Activated CD8-positive, alpha-beta T cell treated with anti-CD3 and anti-CD28 coated beads, Interleukin-2, amount 10 ng/mL, durations not matched to agents 7 days and 5 days (primary cell): ENCODE data around the gene ARHGAP21. TPM values are rescaled to one million over a fixed set of nuclear protein-coding genes. Genes with fewer than 3 reads are reported as not detected.
"Not testable (repeated sequence)": the region's sequence is repeated elsewhere in the genome, so short reads cannot be mapped to it uniquely, and the experiment has no call there.

Source experiments
- ATAC-seq: fragments of 150-1000 bp; cut with Tn5 transposase; one replicate; pipeline ENCODE4 v1.10.0; 2021; ENCODE audit warnings: moderate library complexity
- CTCF ChIA-PET: fragments of 350-600 bp; sonication (Branson Sonifier 250); formaldehyde crosslinking; loops from one replicate; lab custom pipeline; 2021; ENCODE audit warnings: antibody characterized with exemption; lab: Charles Lee
- POLR2A ChIA-PET: fragments of 350-600 bp; sonication (Branson Sonifier 250); formaldehyde crosslinking; loops from one replicate; lab custom pipeline; 2021; ENCODE audit warnings: antibody characterized with exemption; lab: Charles Lee
- DNase-seq: peaks from one replicate; pipeline ENCODE4 v3.0.0-alpha.2; 2020
- H3K27ac Mint-ChIP-seq: one replicate; pipeline ENCODE4 v1.8.0; 2021; ENCODE audit warnings: mild to moderate bottlenecking, mixed read lengths
- H3K27me3 Mint-ChIP-seq: one replicate; pipeline ENCODE4 v1.8.0; 2021; ENCODE audit warnings: low read depth, mixed read lengths
- H3K36me3 Mint-ChIP-seq: one replicate; pipeline ENCODE4 v1.8.0; 2021; ENCODE audit warnings: low read depth, mixed read lengths
- H3K4me1 Mint-ChIP-seq: one replicate; pipeline ENCODE4 v1.8.0; 2021; ENCODE audit warnings: low read depth, mixed read lengths
- H3K4me3 Mint-ChIP-seq: one replicate; pipeline ENCODE4 v1.8.0; 2021; ENCODE audit warnings: mild to moderate bottlenecking, mixed read lengths
- H3K9me3 Mint-ChIP-seq: one replicate; pipeline ENCODE4 v1.8.0; 2022; ENCODE audit warnings: mixed read lengths; ENCODE audit not compliant: insufficient read depth
- total RNA-seq, 2 experiments: library from RNA; stranded (reverse); gene quantifications; one replicate each; pipeline ENCODE4 v1.2.3, GENCODE V29; 2021

ARHGAP21 gene
- 10 to 100 TPM; 26.3 to 28.1 TPM for total RNA-seq

DNA sequence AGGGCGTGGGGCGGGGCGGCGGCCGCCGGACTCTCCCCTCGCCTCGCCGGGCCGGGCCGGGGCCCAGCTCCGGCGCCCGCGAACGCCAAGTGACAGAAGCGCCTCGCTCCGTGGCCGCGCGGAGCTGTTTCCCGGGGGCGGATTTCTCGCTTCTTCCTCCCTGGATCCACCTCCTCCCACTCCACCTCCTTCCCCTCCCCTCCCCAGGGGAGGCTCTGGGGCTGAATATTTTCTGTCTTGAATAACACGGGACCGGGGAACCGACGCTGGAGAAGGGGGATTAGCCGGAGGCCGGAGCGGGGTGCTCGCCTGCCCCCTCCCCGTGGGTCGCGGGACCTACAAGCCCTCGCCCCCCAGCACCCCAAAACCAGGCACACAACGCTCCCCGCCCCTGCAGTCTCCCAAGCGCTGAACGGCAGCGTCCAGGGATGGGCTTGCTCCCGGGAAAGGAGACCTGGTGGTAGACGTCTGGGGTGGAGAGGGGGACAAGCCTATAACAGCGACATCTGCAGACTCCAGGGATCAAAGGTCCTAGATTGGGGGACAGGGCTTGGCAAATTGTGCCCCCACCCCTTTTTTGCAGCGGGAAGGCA, at the start of gene ARHGAP21:
TSS of gene ARHGAP21 (minus strand) at position 100 of the 593 bp plus-strand sequence. CDS start 1,988 bp downstream, outside the sequence.
- ATAC-seq (peak; percentile 26), DNase-seq (peak; percentile 55)

DNA sequence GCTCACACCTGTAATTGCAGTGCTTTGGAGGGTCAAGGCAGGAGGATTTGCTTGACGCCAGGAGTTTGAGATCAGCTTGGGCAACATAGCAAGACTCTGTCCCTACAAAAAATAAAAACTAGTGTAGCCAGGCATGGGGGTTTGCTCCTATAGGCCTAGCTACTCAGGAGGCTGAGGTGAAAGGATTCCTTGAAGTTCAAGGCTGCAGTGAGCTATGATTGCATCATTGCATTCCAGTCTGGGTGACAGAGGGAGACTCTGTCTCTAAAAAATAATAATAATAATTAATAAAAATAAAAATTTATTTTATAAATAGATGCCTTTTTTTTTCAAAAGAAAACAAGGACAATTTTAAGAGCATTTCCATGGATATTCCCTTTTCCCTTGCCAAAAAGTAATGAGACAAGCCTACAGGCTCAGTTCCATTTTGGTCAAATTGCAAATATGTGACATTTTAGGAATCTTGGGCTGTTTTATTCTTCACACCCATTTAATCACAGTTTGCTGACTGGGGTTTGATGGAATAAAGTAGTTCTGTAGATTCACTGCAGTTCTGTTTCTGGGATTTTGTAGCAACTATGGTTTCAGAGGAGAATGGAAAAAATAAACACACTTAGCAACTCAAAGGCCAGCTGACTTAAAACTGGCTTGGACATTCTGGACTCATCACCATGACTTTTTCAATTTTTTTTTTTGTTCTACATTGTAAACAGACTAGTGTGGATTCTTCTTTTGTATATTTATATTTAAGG, 48.4 kb upstream of the ARHGAP21 start:
- ATAC-seq (no peak), DNase-seq (no peak)
- Mint-ChIP-seq H3K9me3 (no peaks in the 10 kb centered on the region), H3K27me3 (no peaks in the 10 kb centered on the region), H3K27ac (no peak overlapping the region), H3K4me1 (no peaks in the 10 kb centered on the region), H3K36me3 (no peaks in the 10 kb centered on the region), H3K4me3 (no peak overlapping the region)
- CTCF ChIA-PET: no interaction called here
- POLR2A ChIA-PET: no interaction called here

More for the DNA sequence above, at the start of gene ARHGAP21:
- Mint-ChIP-seq H3K9me3 (no peaks in the 10 kb centered on the region), H3K4me1 (peaks cover 37% of the 10 kb centered on the region), H3K36me3 (peaks cover 13% of the 10 kb centered on the region), H3K4me3 (peak within 1 kb of the TSS; percentile 89), H3K27me3 (no peaks in the 10 kb centered on the region), H3K27ac (peak within 1 kb of the TSS; percentile 91)
- ChIA-PET POLR2A (interaction anchor here (1.3 kb wide), 1 partner anchor 16 kb away, joined by 5 read pairs; no protein-coding TSS in a partner anchor), CTCF (interaction anchor here (0.6 to 2.4 kb wide), 5 partner anchors 18 to 231 kb away, joined by 3 to 9 read pairs (median 4); no protein-coding TSS in a partner anchor)

GRCh38 chr10:24764991-24765390, 41.3 kb upstream of the ARHGAP21 start:
- CTCF ChIA-PET, POLR2A ChIA-PET, H3K27me3 Mint-ChIP-seq, H3K36me3 Mint-ChIP-seq, H3K4me1 Mint-ChIP-seq, DNase-seq, H3K27ac Mint-ChIP-seq, H3K4me3 Mint-ChIP-seq, ATAC-seq: not testable (repeated sequence)
- H3K9me3 Mint-ChIP-seq: peaks cover 14% of the 10 kb centered on the region

DNA sequence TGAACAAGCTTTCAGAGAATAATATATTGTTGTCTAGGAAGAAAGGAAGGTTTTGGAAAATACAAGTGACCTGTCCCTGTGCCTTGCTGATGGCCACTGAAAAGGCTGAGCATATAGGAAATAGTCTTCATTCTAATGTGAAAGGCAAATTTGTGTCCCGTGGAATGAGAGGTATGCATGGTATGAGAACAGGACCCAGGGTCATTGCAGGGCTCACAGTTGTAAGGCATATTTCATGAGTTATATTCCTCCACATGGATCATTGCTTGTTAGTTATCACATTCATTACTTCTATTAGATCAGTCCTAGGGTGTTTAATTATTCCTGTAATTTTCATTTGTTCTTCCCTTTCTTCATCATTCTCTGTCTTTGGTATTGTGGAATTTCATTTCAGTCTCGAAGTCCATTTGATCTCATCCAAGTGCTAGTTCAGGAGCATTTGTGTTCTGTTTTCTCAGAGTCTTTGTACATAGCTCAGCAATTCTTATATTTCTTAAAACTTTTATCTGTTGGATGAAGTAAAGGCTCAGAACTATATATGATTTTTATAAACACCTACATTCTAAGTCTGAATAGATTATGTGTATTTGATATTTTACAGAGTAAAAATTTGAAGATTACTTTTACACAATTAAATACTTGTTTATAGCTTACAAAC, 39.4 kb upstream of the ARHGAP21 start:
- H3K4me1 Mint-ChIP-seq: peaks cover 3% of the 10 kb centered on the region
- CTCF ChIA-PET: no interaction called here
- DNase-seq: no peak
- no peak overlapping the region for H3K4me3 Mint-ChIP-seq
- POLR2A ChIA-PET: interaction anchor here (0.6 kb wide), 1 partner anchor 159 kb away, joined by 3 read pairs; no protein-coding TSS in a partner anchor
- peaks cover 14% of the 10 kb centered on the region for H3K9me3 Mint-ChIP-seq
- ATAC-seq: no peak
- H3K36me3 Mint-ChIP-seq: no peaks in the 10 kb centered on the region
- no peaks in the 10 kb centered on the region for H3K27me3 Mint-ChIP-seq
- H3K27ac Mint-ChIP-seq: no peak overlapping the region

- DNase-seq (no peak), ATAC-seq (no peak)
- H3K4me1 Mint-ChIP-seq: peaks cover 3% of the 10 kb centered on the region
- H3K27ac Mint-ChIP-seq: no peak overlapping the region
- CTCF ChIA-PET: no interaction called here
- H3K27me3 Mint-ChIP-seq: no peaks in the 10 kb centered on the region
- no peaks in the 10 kb centered on the region for H3K36me3 Mint-ChIP-seq
- POLR2A ChIA-PET: interaction anchor here (0.6 kb wide), 1 partner anchor 159 kb away, joined by 3 read pairs; no protein-coding TSS in a partner anchor
- H3K4me3 Mint-ChIP-seq: no peak overlapping the region
- peaks cover 14% of the 10 kb centered on the region for H3K9me3 Mint-ChIP-seq
Observed at GRCh38 chr10:24762161-24762924, 38.7 kb upstream of the ARHGAP21 start.

- no peaks in the 10 kb centered on the region for H3K36me3 Mint-ChIP-seq
- ChIA-PET CTCF (no interaction called here), POLR2A (no interaction called here)
- ATAC-seq (no peak), DNase-seq (no peak)
- H3K27me3 Mint-ChIP-seq: no peaks in the 10 kb centered on the region
- no peak overlapping the region for H3K27ac Mint-ChIP-seq
- H3K4me1 Mint-ChIP-seq: peaks cover 3% of the 10 kb centered on the region
- no peaks in the 10 kb centered on the region for H3K9me3 Mint-ChIP-seq
- H3K4me3 Mint-ChIP-seq: no peak overlapping the region
Observed at GRCh38 chr10:24759672-24760071, 36.0 kb upstream of the ARHGAP21 start.

- POLR2A ChIA-PET, ATAC-seq, DNase-seq, H3K9me3 Mint-ChIP-seq, H3K36me3 Mint-ChIP-seq, H3K27me3 Mint-ChIP-seq, H3K27ac Mint-ChIP-seq, H3K4me1 Mint-ChIP-seq, CTCF ChIA-PET, H3K4me3 Mint-ChIP-seq: not testable (repeated sequence)
Observed at GRCh38 chr10:24758254-24758653, 34.6 kb upstream of the ARHGAP21 start.

DNA sequence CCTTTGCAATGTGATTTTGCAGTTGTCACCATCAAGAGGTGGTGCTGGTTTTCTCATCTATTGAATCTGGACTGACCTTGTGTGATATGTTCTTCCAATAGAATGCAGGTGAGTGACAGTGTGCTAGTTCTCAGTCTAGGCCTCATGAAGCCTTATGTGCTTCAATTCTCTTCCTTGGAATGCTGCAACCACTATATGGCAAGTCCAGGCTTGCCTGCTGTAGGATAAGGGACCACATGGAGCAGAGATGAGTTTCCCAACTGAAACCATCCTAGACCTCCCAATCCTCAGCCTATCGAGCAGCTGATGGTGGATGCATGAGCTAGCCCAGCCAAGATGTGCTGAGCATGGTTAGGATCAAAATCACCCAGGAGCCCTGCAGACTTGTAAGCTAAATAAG, 32.6 kb upstream of the ARHGAP21 start:
- DNase-seq: no peak
- Mint-ChIP-seq H3K4me3 (no peak overlapping the region), H3K36me3 (no peaks in the 10 kb centered on the region), H3K27me3 (no peaks in the 10 kb centered on the region), H3K27ac (no peak overlapping the region), H3K4me1 (no peaks in the 10 kb centered on the region), H3K9me3 (no peaks in the 10 kb centered on the region)
- ChIA-PET CTCF (no interaction called here), POLR2A (no interaction called here)
- no peak for ATAC-seq

- H3K27me3 Mint-ChIP-seq: no peaks in the 10 kb centered on the region
- no peaks in the 10 kb centered on the region for H3K4me1 Mint-ChIP-seq
- H3K9me3 Mint-ChIP-seq: no peaks in the 10 kb centered on the region
- ChIA-PET CTCF (no interaction called here), POLR2A (no interaction called here)
- H3K4me3 Mint-ChIP-seq: no peak overlapping the region
- no peak overlapping the region for H3K27ac Mint-ChIP-seq
- DNase-seq: no peak
- ATAC-seq: no peak
- no peaks in the 10 kb centered on the region for H3K36me3 Mint-ChIP-seq
Observed at GRCh38 chr10:24751716-24752115, 28.0 kb upstream of the ARHGAP21 start.

GRCh38 chr10:24750695-24751094, 27.0 kb upstream of the ARHGAP21 start:
- CTCF ChIA-PET: no interaction called here
- POLR2A ChIA-PET: no interaction called here

GRCh38 chr10:24748214-24748613, 24.5 kb upstream of the ARHGAP21 start:
- H3K4me3 Mint-ChIP-seq: no peak overlapping the region
- ChIA-PET CTCF (no interaction called here), POLR2A (no interaction called here)
- H3K9me3 Mint-ChIP-seq: no peaks in the 10 kb centered on the region
- no peaks in the 10 kb centered on the region for H3K4me1 Mint-ChIP-seq
- no peak overlapping the region for H3K27ac Mint-ChIP-seq
- DNase-seq (no peak), ATAC-seq (no peak)
- no peaks in the 10 kb centered on the region for H3K27me3 Mint-ChIP-seq
- H3K36me3 Mint-ChIP-seq: no peaks in the 10 kb centered on the region

More at GRCh38 chr10:24750695-24751094, 27.0 kb upstream of the ARHGAP21 start:
- Mint-ChIP-seq H3K27me3 (no peaks in the 10 kb centered on the region), H3K36me3 (no peaks in the 10 kb centered on the region), H3K4me1 (no peaks in the 10 kb centered on the region), H3K27ac (no peak overlapping the region), H3K4me3 (no peak overlapping the region), H3K9me3 (no peaks in the 10 kb centered on the region)
- no peak for ATAC-seq
- no peak for DNase-seq
